HG02840 (cell line): Measurements from ENCODE around the gene MUCL1.

Experiments
- ATAC-seq: cut with Tn5 transposase; IDR thresholded peaks from one replicate; pipeline ENCODE4 v1.9.1; 2021; ENCODE audit warnings: mild to moderate bottlenecking, moderate library complexity, moderate number of reproducible peaks; ENCODE audit not compliant: unreplicated experiment, low FRiP score

The MUCL1 gene

GRCh38 chr12:54890339-54890738 lies 36.0 kb downstream of the MUCL1 start:
- ATAC-seq, result no peak

GRCh38 chr12:54891717-54892478 lies 37.6 kb downstream of the MUCL1 start:
- ATAC-seq, result no peak
